NCI-H748 treated with DMSO at 0.1 percent for 48 hours (cell line): ENCODE data around the gene TTF1.

ENCODE experiments used
- DNase-seq: peaks from one replicate; lab custom pipeline; 2025; lab: John Stamatoyannopoulos, UW

TTF1 gene

DNA sequence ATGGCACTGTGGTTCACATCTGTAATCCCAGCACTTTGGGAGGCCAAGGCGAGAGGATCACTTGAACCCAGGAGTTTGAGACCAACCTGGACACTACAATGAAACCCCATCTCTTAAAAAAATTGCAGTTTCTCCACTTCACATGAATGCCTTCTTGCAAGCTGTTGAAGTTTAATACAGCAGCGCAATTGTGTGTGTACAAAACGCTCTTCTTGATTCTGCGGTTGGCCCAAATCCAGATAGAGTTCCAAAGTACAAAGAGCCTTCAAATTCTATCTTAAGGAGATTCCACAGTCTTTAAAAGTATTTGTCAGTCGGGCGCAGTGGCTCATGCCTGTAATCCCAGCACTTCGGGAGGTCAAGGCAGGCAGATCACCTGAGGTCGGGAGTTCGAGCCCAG, 42.6 kb downstream of the TTF1 start:
- DNase-seq: no peak

DNA sequence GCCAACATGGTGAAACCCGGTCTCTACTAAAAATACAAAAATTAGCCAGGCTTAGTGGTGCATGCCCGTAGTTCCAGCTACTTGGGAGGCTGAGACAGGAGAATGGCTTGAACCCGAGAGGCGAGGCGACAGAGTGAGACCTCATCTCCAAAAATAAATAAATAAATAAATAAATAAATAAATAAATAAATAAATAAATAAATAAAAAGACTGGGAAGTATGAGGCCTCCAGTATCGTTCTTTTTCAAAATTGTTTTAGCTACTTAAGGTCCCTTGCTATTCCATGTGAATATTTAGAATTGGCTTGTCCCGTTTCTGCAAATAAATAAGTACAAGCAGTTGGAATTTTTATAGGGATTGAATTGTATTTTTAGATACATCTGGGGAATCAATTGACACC, 48.9 kb downstream of the TTF1 start:
- DNase-seq: no peak

DNA sequence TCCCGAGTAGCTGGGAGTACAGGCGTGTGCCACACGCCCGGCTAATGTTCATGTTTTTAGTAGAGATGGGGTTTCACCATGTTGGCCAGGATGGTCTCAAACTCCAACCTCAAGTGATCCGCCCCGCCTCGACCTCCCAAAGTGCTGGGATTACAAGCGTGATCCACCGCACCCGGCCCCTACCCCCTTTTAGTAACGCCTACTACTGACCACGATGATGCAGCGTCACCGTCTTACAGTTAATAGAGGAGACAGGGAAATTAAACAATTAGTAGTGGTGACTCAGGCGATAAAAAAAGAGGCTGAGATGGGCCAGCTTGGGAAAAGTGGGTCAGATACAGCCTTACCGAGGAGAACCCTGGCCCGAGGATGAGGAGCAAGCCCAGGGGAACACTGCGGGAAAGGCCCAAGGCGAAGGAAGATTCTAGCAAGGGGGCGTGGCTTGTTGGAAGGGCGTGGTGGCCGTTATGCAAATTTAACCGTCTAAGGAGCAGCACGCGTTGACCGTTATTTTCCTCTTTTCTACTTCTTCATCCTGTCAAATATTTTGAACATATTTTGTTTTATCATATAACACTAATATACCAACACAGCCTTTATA, 50.2 kb downstream of the TTF1 start:
- no peak for DNase-seq

DNA sequence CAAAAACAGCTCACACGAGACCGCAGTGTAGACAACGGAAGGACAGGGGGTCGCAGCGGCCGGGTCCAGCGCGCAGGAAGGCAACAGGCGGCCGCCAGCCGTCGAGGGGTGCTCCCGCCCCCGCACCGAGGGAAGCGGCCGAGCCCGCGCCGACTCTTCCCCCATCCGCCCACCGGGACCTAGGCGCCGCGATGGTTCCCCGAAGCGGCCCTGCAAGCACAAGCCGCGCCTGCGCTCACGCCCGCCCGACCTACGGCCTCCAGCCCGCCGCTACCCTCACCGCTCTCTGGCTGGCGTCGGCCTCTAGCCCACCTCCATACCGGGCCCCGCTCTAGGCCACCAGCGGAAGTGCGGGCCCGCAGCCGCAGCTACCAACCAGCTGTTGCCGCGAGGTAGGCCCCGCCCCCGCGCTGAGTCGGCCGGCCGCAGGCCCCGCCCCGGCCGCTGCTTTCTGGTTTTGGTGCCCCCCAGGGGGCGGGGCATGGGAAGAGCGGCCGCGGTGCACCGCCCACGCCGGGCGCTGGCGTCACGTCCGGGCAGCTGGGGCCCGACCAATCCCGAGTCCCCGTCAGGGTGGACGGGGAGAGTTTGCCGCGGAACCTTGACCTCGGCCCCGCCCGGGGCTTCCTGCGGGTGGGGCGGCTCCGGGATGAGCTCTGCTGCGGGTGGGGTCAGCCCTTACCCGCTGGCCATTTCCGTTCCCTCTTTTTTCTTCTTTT, 51.8 kb downstream of the TTF1 start, which contains the start of gene SETX:
TSS of gene SETX (minus strand) at position 350 of the 719 bp plus-strand sequence. CDS start 5,558 bp downstream, outside the sequence.
- peak; percentile 92 for DNase-seq

DNA sequence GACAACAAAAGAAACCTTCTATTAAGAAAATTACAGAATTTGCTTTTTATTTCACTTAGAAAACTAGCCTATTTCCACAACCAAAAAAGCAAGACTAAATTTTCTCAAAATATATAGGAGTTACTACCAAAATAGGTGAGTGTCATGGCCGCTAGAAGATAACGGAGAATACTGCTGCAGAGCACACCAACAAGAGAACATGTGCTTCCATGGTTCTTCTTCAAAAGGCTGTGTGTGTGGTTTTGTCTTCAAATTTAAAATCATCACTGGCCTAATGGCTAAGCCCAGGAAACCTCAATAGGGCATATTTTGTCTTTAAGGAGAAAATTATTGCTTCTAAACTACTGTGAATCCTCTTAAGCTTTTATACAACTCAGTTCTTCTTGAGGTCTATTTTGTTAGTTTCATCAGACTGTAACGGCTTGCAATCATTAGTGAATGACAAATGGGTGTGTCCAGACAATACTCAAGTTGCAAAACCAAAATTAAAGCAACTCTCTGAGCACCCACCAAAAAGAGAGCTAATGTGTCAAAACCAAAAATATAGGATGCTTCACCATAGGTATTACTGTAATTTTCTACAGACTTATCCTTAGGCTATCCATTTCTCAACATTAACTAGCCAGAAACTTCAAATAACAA, 55.1 kb downstream of the TTF1 start:
- DNase-seq: no peak

DNA sequence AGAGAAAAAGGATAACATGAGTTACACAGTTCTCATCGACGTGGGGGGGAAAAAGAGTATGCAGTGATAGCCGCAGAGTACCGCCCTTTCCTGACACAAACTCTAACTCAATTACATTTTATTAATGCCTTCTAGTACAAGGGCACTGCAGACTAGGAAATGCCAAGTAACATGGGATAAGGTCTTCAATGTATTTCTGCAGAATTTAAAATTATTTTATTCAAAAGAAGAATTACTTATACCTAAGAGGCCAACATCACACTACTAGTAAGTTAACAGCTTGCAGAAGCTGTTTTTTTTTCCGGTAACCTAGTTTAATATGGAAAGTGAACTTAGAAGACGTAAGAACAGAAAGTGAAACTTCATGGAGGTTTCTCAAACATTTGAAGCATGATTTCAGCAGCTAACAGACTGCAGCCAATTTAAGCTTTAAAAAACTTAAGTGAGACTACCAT, 55.8 kb downstream of the TTF1 start:
- no peak for DNase-seq

DNA sequence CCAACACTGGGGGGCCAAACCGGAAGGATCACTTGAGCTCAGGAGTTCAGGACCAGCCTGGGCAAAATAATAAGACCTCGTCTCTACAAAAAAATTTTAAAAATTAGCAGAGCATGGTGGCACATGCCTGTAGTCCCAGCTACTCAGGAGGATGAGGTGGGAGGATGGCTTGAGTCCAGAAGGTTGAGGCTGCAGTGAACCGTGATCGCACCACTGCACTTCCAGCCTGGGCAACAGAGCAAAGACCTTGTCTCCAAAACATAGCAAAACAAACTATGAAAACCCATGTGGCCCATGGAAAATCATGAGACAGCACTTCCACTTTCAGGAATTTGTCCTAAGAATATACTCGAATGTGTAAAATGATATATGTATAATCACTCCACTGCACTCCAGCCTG, 58.0 kb downstream of the TTF1 start:
- no peak for DNase-seq

DNA sequence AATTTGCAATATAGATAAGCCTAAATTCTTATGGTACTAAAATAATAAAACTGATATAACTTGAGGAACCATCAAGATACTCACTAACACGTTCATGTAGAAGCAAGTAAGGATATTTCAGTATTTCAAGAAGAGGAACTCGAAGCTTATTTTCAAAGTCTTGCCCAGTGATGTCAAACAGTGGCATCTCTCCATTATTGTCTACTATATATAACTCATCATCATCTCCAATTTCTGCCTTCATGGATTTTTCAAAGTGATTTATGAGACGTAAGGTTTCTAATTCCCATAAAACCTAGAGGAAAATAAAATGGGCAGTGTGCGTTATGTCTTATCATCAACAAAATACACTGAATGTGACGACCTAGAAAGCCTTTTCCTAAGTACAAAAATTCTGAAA, 60.5 kb downstream of the TTF1 start:
- no peak for DNase-seq

DNA sequence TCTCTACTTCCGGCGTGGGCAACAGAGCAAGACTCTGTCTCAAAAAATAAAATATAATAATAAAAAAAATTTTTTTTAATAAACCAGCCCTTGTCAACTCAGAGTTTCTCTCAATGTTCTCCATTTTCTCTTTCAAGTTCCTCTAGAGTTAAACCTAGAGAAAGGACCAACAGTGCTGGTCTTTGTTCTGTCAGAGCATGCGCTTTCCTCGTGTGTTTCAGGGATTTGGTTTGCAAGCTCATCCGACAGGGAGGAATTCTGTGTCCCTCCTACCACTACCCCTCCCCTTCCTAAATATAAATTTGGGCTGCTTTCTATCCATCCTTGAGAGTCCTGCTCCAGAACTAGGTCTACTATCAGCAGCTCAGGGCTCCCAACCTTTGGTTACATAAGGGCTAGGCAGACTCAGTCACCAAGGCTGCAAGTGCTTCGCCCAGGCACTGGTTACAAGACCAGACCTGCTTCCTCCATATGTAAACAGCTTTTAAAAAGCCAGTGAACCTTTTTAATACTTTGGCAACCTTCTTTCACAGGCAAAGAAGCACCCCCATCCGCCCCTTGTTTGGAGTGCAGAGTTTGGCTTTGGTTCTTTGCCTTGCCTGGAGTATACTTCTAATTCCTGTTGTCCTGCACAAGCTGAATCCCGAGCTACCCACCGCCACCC, 65.3 kb downstream of the TTF1 start:
- no peak for DNase-seq

DNA sequence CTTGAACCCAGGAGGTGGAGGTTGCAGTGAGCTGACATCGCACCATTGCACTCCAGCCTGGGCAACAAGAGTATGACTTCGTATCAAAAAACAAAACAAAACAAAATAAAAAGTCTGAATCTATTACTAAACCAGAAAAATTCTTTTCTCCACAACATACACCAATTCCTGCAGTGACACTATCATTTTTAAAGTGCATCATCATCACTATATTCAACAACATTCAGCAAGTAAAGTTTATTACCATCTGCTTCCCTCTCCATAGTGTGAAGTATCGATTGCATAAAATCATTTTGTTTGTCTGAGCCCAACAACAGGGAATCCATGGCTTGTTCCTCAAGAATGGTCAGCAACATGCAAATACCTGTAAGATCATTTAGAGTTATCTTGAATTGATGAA, 72.3 kb downstream of the TTF1 start:
- no peak for DNase-seq

DNA sequence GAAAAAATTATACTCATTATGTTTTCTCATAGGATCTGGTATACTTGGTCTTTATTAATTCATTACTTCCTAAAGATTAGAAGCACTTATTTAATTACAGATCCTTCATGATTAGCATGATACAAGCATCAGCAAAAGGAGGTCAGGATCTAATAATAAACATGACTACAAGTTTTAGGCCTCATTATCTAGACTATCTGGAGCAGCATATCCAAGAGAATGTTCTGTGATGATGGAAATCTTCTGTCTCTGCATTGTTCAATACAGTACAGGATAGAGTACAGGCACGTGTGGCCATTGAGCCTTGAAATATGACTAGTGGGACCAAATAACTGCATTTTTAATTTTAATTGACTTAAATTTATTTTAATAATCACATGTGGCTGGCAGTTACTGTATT, 73.1 kb downstream of the TTF1 start:
- no peak for DNase-seq

DNA sequence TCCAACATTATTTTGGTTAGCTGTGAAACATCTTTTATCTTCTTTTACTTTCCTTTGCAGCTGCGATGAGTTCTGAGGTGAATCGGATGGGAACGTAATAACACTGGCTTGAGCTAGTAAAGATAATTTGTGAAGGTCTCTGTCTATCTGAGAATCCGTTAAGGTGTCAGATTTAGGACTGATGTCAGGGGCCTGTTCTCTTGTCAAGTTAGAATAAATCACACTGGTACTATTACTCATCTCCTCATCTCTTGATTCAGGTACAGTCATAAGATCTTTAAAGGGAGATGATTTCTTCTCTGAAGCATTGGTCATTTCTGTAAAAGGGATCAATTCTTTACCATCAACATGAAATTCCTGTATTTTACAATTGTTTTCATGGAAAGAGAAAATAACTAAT, 78.1 kb downstream of the TTF1 start:
- DNase-seq: no peak

DNA sequence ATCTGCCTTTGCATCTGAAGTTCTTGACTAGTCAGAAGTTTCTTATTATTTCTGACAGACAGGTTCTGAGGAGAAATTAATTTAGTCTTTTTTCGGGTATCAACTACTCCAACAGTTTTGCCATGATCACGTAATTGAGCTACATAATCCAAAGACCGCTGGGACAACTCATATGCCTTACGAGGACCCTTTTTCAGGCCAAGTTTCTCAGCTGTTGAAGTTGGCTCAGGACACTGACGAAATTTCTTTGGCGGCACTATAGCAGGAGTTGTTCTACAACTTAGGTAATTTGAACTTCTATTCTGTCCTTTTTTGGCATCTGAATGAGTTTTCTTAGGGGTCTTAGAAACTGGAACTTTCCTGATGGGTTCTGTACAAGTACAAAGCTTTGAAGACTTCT, 79.1 kb downstream of the TTF1 start:
- DNase-seq: no peak
